Measurements from ENCODE around the gene RAPGEF6.

Gene RAPGEF6

GRCh38 chr5:131654776-131655175, 19.7 kb upstream of the RAPGEF6 start (continued):
- TF ChIP-seq CSRNP3 (CRISPR knock-in tag; IDR thresholded peaks at IDR 0.05), result no peak

- no peak for ATAC-seq
- TF ChIP-seq ZC3H10 (CRISPR knock-in tag; IDR thresholded peaks at IDR 0.05) (no peak), ESRRG (CRISPR knock-in tag; IDR thresholded peaks at IDR 0.05) (no peak), ZNF70 (CRISPR knock-in tag; IDR thresholded peaks at IDR 0.05) (no peak), POU6F1 (CRISPR knock-in tag; IDR thresholded peaks at IDR 0.05; ENCODE audit: borderline replicate concordance, low read depth) (no peak)
Measured at GRCh38 chr5:131654309-131654708, 19.3 kb upstream of the RAPGEF6 start.

- TF ChIP-seq PPARA (CRISPR knock-in tag; IDR thresholded peaks at IDR 0.05; ENCODE audit: borderline replicate concordance) (no peak), POU6F1 (CRISPR knock-in tag; IDR thresholded peaks at IDR 0.05; ENCODE audit: borderline replicate concordance, low read depth) (no peak), OSR1 (CRISPR knock-in tag; IDR thresholded peaks at IDR 0.05) (no peak), CSDC2 (CRISPR knock-in tag; IDR thresholded peaks at IDR 0.05) (no peak), CREB5 (CRISPR knock-in tag; IDR thresholded peaks at IDR 0.05; ENCODE audit: low read depth) (no peak), ZNF70 (CRISPR knock-in tag; IDR thresholded peaks at IDR 0.05) (no peak), RARB (CRISPR knock-in tag; IDR thresholded peaks at IDR 0.05) (no peak), SNAI2 (CRISPR knock-in tag; IDR thresholded peaks at IDR 0.05) (no peak), ISL1 (CRISPR knock-in tag; IDR thresholded peaks at IDR 0.05) (no peak), ARNTL (CRISPR knock-in tag; IDR thresholded peaks at IDR 0.05; ENCODE audit: borderline replicate concordance, low read depth) (no peak), GLIS3 (CRISPR knock-in tag; IDR thresholded peaks at IDR 0.05) (no peak), ESRRG (CRISPR knock-in tag; IDR thresholded peaks at IDR 0.05) (no peak), TOX (CRISPR knock-in tag; IDR thresholded peaks at IDR 0.05; ENCODE audit: borderline replicate concordance) (no peak), ZFP30 (CRISPR knock-in tag; IDR thresholded peaks at IDR 0.05) (no peak), TSHZ2 (CRISPR knock-in tag; IDR thresholded peaks at IDR 0.05) (no peak), BACH2 (CRISPR knock-in tag; IDR thresholded peaks at IDR 0.05; ENCODE audit: borderline replicate concordance) (no peak), ZNF8 (CRISPR knock-in tag; IDR thresholded peaks at IDR 0.05) (no peak), ZFP3 (CRISPR knock-in tag; IDR thresholded peaks at IDR 0.05) (no peak)
- no peak for ATAC-seq
Measured at GRCh38 chr5:131649161-131649560, 14.1 kb upstream of the RAPGEF6 start.

GRCh38 chr5:131647048-131647769, 12.2 kb upstream of the RAPGEF6 start:
- ATAC-seq, result no peak
- no peak for TF ChIP-seq ISL1 (CRISPR knock-in tag; IDR thresholded peaks at IDR 0.05)
- no peak for TF ChIP-seq PATZ1 (CRISPR knock-in tag; IDR thresholded peaks at IDR 0.05; ENCODE audit: borderline replicate concordance)
- no peak for TF ChIP-seq ZNF565 (CRISPR knock-in tag; conservative IDR thresholded peaks at IDR 0.05; ENCODE audit: low read depth)
- no peak for TF ChIP-seq TSHZ2 (CRISPR knock-in tag; IDR thresholded peaks at IDR 0.05)
- TF ChIP-seq ESRRG (CRISPR knock-in tag; IDR thresholded peaks at IDR 0.05), result no peak
- no peak for TF ChIP-seq ZNF70 (CRISPR knock-in tag; IDR thresholded peaks at IDR 0.05)
- no peak for TF ChIP-seq SNAI2 (CRISPR knock-in tag; IDR thresholded peaks at IDR 0.05)
- TF ChIP-seq TOX (CRISPR knock-in tag; IDR thresholded peaks at IDR 0.05; ENCODE audit: borderline replicate concordance), result no peak
